Ovary (tissue), 9 donors: ENCODE measurements around the gene PRCD. TPM values are rescaled to one million over a fixed set of nuclear protein-coding genes. Genes with fewer than 3 reads are reported as not detected.

Source experiments
- DNase-seq, 5 donors: peaks; one replicate each; pipeline ENCODE4 v3.0.0-alpha.2; 2019 to 2020
- H3K27ac ChIP-seq, 2 donors: fragments of 200-600 bp; one replicate each; pipeline versions ENCODE4 v1.5.1 to v1.8.0; 2019 to 2022
- H3K27me3 ChIP-seq: fragments of 200-600 bp; one replicate; pipeline ENCODE4 v1.8.0; 2022
- H3K36me3 ChIP-seq: fragments of 200-600 bp; sonication (generic); one replicate; pipeline ENCODE4 v1.5.1; 2019
- H3K4me1 ChIP-seq: one replicate; pipeline ENCODE4 v1.8.1; 2013; ENCODE audit warnings: mild to moderate bottlenecking, moderate library complexity; ENCODE audit not compliant: insufficient read depth
- H3K4me3 ChIP-seq: fragments of 200-600 bp; sonication (generic); one replicate; pipeline ENCODE4 v1.5.1; 2017
- H3K9me3 ChIP-seq, 2 donors: fragments of 200-600 bp in 1 of 2; sonication (generic) in 1 of 2; one replicate each; pipeline versions ENCODE4 v1.5.1 to v1.8.1; 2013 to 2019; ENCODE audit warnings: mild to moderate bottlenecking in 1 of 2, moderate library complexity in 1 of 2
- EP300 ChIP-seq: sonication (generic); formaldehyde crosslinking; IDR thresholded peaks from one replicate; pipeline ENCODE4 v1.6.1; 2017; ENCODE audit warnings: antibody characterized with exemption
- POLR2A ChIP-seq: fragments of 450-650 bp; IDR thresholded peaks from one replicate; pipeline ENCODE4 v1.6.1; 2017; ENCODE audit warnings: antibody characterized with exemption, mild to moderate bottlenecking, moderate library complexity
- WGBS, 3 donors: extraction: QIAGEN DNeasy Blood & Tissue Kit in 1 of 3; methylation state at CpG; one replicate each; pipeline versions ENCODE4 v1.1.5 to v1.1.7; 2013 to 2017; 5-methylcytosine and 5-hydroxymethylcytosine counted together
- intact Hi-C, 4 donors: fragments of 100-400 bp; cut with DNase I; formaldehyde crosslinking; loops; one replicate each; pipeline versions ENCODE4 v1.11.0 to v1.15.1; 2022 to 2023
- polyA plus RNA-seq, 2 donors: library from polyadenylated mRNA; stranded (reverse); fragments of 200-250 nt in 1 of 2; fragments of 350-450 nt in 1 of 2; fragmentation: Illumina TruSeq in 1 of 2; extraction: RNeasy Lipid Tissue Mini Kit (QIAGEN cat#74804) in 1 of 2; gene quantifications; one replicate each; pipeline ENCODE4 v1.2.3, GENCODE V29; 2013 to 2014
- total RNA-seq, 7 donors: library from RNA; depleted of rRNA in 2 of 7; stranded (reverse); fragments of >200 nt in 2 of 7; fragmentation: NEBNext Ultra II Directional in 3 of 7; extraction: Animal tissue kit (Norgen Biotek cat#: 25700) in 3 of 7; gene quantifications; one replicate each; pipeline versions ENCODE4 v1.1.0 to v1.2.4, GENCODE V29; 2016 to 2023
- TF ChIP-seq, protein P1 (sequence below), 3 donors: fragments of 450-650 bp in 2 of 3; fragments of 200-600 bp in 1 of 3; IDR thresholded peaks; one replicate each; pipeline versions ENCODE4 v1.5.1 to v1.8.0; 2016 to 2022; ENCODE audit warnings: antibody characterized with exemption in 3 of 3, mild to moderate bottlenecking in 1 of 3
- donor health status: DM: no; HTN: no; CAD: no; lungs with moderate emphysema.
- donor health status: DM: no; HTN: no; CAD: no.
- donor health status: Bipolar disorder and iron deficiency.
- donor health status: DM: yes; HTN: yes; CAD: no.
- donor health status: DM: no; HTN: no; CAD: no.
- donor health status: DM: yes; HTN: yes; CAD: no.

Gene PRCD
- total and polyA plus RNA-seq, 9 donors = 1.5 to 12.2 (median 2.8) TPM

DNA sequence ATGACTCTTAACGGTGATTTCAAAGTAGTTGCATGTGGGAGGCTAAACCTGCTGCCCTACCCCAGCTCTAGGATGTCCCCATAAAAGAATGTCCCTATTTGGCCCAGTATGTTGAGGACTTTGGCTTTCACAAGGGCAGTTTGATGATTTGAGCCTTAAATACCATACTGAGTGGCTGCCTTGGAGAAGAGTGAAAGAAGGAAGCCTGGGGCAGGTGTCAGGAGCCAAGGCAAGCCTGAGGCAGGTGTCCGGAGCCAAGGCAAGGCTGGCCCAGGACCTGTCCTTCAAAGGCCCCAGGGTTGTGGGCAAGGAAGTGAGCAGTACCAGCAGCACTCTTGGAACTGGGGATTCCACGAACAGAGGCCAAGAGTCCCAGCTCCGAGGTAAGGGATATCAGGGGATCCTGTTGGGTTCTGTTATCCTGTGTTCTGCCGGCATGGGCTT lies 27.2 kb downstream of the PRCD start:
- intact Hi-C loops = no loop called here
- Histone ChIP-seq H3K27ac (no peak overlapping the region), H3K27me3 (no peaks in the 10 kb centered on the region), H3K36me3 (no peaks in the 10 kb centered on the region), H3K9me3 (no peaks in the 10 kb centered on the region), H3K4me1 (peaks cover 2% of the 10 kb centered on the region), H3K4me3 (no peak overlapping the region)
- DNase-seq = no peak
- TF ChIP-seq EP300 (no peak), POLR2A (no peak)
- TF ChIP-seq, protein P1, sequence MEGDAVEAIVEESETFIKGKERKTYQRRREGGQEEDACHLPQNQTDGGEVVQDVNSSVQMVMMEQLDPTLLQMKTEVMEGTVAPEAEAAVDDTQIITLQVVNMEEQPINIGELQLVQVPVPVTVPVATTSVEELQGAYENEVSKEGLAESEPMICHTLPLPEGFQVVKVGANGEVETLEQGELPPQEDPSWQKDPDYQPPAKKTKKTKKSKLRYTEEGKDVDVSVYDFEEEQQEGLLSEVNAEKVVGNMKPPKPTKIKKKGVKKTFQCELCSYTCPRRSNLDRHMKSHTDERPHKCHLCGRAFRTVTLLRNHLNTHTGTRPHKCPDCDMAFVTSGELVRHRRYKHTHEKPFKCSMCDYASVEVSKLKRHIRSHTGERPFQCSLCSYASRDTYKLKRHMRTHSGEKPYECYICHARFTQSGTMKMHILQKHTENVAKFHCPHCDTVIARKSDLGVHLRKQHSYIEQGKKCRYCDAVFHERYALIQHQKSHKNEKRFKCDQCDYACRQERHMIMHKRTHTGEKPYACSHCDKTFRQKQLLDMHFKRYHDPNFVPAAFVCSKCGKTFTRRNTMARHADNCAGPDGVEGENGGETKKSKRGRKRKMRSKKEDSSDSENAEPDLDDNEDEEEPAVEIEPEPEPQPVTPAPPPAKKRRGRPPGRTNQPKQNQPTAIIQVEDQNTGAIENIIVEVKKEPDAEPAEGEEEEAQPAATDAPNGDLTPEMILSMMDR (IDR thresholded peaks at IDR 0.05) = no peak
- WGBS, 3 donors = 57 to 68% (median 67%) methylated on average over 5 of the region's 5 CpGs

DNA sequence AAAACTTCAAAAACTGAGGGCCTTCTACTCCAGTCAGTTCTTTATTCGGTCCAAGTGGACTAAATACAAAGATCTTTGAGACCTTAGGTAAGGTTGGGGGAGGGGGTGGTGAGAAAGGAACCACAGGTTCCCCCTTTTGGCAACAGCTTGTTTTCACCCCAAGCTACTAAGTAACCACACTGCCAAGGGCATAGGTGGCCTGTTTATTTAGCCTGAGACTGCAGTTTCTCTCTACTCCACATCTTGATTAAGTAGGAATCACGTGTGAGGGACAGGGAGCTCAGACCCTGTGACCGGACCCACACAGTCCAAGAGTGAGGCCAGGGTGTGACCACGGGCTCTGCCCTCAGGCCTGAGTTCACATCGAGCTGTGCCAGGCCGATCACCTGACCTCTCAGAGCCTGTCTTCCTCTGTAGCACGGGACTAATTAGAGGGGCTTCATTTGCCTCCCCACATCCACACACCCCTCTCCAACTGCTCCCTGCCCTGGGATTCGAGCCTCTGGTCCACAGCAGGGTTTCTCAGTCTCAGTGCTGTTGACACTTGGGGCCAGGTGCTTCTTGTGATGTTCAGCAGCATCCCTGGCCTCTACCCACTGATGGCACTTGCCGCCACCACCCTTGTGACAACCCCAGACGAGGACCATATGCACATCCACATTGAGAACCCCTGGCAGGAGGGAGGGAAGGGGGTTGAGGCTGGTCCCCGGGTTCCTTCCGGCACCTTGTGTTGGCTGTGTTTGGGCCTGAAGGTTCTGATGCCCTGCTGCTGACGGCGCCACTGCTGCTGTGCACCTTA lies 28.0 kb downstream of the PRCD start:
- DNase-seq = no peak
- no peaks in the 10 kb centered on the region for H3K9me3 ChIP-seq
- H3K36me3 ChIP-seq = no peaks in the 10 kb centered on the region
- WGBS, 3 donors = 66 to 70% (median 69%) methylated on average over 12 to 14 of the region's 14 CpGs
- H3K4me3 ChIP-seq = no peak overlapping the region
- H3K4me1 ChIP-seq = no peaks in the 10 kb centered on the region
- no peaks in the 10 kb centered on the region for H3K27me3 ChIP-seq
- intact Hi-C loops = no loop called here
- TF ChIP-seq POLR2A (no peak), EP300 (no peak)
- TF ChIP-seq, protein P1 (IDR thresholded peaks at IDR 0.05) = no peak
- H3K27ac ChIP-seq = no peak overlapping the region

DNA sequence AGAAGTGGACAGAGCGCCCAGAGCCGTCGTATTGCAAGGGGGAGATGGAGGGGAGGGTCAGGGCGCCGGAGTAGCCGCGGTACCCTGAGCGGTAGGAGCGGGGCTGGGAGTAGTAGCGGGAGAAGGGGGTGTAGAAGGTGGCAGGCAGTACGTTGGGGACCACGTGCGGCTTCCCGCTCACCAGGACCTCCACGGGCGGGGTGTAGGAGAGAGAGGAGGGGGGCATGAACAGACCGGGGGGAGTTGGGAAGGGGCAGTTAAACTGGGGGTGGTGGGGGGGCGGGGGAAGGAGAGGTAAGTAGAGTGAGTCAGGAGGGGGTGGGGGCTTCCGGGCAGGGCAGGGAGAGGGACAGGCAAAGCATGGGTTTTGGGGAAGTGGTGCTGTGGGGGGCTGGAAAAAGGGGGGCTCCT lies 29.0 kb downstream of the PRCD start:
- Histone ChIP-seq H3K4me3 (no peak overlapping the region), H3K9me3 (no peaks in the 10 kb centered on the region), H3K4me1 (no peaks in the 10 kb centered on the region), H3K27ac (no peak overlapping the region), H3K36me3 (no peaks in the 10 kb centered on the region), H3K27me3 (no peaks in the 10 kb centered on the region)
- no peak for DNase-seq
- TF ChIP-seq POLR2A (no peak), EP300 (no peak)
- TF ChIP-seq, protein P1 (IDR thresholded peaks at IDR 0.05) = no peak
- 23 to 33% (median 24%) methylated on average over 15 to 19 of the region's 19 CpGs for WGBS, 3 donors
- intact Hi-C loops = no loop called here

DNA sequence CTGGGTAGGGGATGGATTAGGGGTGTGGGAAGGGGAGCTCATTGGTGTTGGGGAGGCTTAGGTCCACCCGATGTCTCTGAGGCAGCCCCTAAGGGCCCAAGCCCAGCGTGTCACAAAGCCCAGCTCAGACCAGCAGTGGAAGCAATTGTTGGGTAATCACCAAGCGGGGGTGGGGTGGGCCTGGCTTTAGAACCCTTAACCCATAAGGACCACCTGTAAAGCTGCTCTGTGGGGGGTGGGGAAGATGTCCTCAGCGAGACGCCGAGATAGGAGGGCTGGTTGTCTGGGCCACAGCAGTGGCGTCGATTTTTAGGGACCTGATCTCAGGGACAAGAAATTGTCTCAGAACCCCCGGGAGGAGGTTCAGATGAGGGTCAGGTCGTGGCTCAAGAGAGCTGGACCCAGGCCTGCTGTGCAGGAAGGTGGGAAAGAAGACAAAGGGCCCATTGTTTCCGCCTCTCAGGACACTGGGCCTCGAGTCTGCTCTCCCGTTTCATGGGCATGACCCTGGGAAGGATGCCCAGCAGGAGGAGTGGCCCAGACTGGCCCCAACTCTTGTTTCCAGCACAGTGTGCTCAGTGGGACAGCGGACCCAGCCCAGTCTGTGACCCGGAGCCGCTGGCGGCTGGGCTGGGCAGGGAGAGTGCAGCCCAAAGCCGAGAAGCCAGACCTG lies 29.9 kb downstream of the PRCD start:
- H3K36me3 ChIP-seq = no peaks in the 10 kb centered on the region
- peak in 1 of 5 donors; percentile 61 for DNase-seq
- H3K27me3 ChIP-seq = no peaks in the 10 kb centered on the region
- WGBS, 3 donors = 68 to 74% (median 71%) methylated on average over 18 of the region's 18 CpGs
- no peaks in the 10 kb centered on the region for H3K4me1 ChIP-seq
- H3K9me3 ChIP-seq = no peaks in the 10 kb centered on the region
- intact Hi-C loops = no loop called here
- TF ChIP-seq, protein P1 (IDR thresholded peaks at IDR 0.05) = no peak
- TF ChIP-seq POLR2A = no peak
- TF ChIP-seq EP300 = no peak
- no peak overlapping the region for H3K27ac ChIP-seq
- no peak overlapping the region for H3K4me3 ChIP-seq
